GM15510 (cell line): ENCODE results near the gene BRCA1.

ENCODE experiments used
- POLR2A ChIP-seq: IDR thresholded peaks from 3 replicates; pipeline ENCODE4 v1.6.1; 2011; ENCODE audit warnings: borderline replicate concordance; ENCODE audit not compliant: insufficient read length; ENCODE audit errors: extremely low read depth

BRCA1 gene

GRCh38 chr17:43129671-43130010 is 4.5 kb upstream of the BRCA1 start:
- no peak for TF ChIP-seq POLR2A

- TF ChIP-seq POLR2A, result no peak
Measured at GRCh38 chr17:43126911-43127290, 1.7 kb upstream of the BRCA1 start.

- TF ChIP-seq POLR2A, result no peak
Measured at GRCh38 chr17:43125967-43126910, 1.1 kb upstream of the BRCA1 start.

GRCh38 chr17:43118679-43119615 is 6.2 kb downstream of the BRCA1 start:
- no peak for TF ChIP-seq POLR2A

- no peak for TF ChIP-seq POLR2A
Measured at GRCh38 chr17:43114151-43114552, 11.0 kb downstream of the BRCA1 start.

GRCh38 chr17:43106552-43106951 is 18.6 kb downstream of the BRCA1 start:
- no peak for TF ChIP-seq POLR2A

- TF ChIP-seq POLR2A, result no peak
Measured at GRCh38 chr17:43105146-43105545, 20.0 kb downstream of the BRCA1 start.

GRCh38 chr17:43104665-43105064 is 20.5 kb downstream of the BRCA1 start:
- no peak for TF ChIP-seq POLR2A

GRCh38 chr17:43094129-43094835 is 30.9 kb downstream of the BRCA1 start:
- TF ChIP-seq POLR2A, result no peak

- no peak for TF ChIP-seq POLR2A
Measured at GRCh38 chr17:43092901-43093300, 32.3 kb downstream of the BRCA1 start.

GRCh38 chr17:43090022-43090421 is 35.1 kb downstream of the BRCA1 start:
- TF ChIP-seq POLR2A, result no peak

GRCh38 chr17:43085474-43085873 is 39.7 kb downstream of the BRCA1 start:
- no peak for TF ChIP-seq POLR2A

GRCh38 chr17:43079641-43080302 is 45.4 kb downstream of the BRCA1 start:
- no peak for TF ChIP-seq POLR2A

GRCh38 chr17:43074869-43075268 is 50.3 kb downstream of the BRCA1 start:
- TF ChIP-seq POLR2A, result no peak
